ENCODE data around the gene PCCB.

DNA sequence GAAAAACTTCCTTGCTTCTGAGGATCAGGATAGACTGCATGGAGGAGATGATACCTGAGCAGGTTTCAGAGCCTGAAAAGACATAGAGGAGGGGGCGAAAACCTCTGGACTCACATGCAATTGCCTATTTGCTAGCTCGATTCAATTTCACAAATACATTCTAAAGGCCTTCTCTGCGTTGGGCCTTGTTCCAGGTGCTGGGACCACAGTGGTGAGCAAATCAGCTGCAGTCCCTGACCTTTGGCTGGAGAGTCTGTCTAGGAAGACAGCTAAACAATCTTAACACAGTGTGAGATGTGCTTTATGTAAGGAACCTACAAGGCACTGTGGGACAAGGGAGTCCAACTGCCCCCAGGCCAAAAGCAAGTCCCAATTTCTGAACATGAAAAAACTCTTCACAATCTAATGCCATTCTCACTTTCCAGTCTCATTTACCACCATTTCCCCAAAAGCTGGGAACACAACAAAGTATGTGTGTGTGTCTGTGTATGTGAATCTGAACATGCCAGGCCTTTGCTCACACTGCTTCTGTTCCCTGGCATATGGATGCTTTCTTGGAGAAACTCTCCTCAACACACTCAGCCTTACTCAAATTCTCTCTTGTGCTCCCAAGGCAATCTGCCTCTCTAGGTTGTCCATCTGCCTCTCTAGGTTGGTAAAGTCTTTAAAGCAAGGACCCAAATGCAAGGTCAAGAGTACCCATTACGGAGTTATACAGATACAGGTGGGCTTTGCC is 2.1 kb upstream of the PCCB start:
- TF ChIP-seq, protein P1, sequence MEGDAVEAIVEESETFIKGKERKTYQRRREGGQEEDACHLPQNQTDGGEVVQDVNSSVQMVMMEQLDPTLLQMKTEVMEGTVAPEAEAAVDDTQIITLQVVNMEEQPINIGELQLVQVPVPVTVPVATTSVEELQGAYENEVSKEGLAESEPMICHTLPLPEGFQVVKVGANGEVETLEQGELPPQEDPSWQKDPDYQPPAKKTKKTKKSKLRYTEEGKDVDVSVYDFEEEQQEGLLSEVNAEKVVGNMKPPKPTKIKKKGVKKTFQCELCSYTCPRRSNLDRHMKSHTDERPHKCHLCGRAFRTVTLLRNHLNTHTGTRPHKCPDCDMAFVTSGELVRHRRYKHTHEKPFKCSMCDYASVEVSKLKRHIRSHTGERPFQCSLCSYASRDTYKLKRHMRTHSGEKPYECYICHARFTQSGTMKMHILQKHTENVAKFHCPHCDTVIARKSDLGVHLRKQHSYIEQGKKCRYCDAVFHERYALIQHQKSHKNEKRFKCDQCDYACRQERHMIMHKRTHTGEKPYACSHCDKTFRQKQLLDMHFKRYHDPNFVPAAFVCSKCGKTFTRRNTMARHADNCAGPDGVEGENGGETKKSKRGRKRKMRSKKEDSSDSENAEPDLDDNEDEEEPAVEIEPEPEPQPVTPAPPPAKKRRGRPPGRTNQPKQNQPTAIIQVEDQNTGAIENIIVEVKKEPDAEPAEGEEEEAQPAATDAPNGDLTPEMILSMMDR (IDR thresholded peaks at IDR 0.05): no peak
- TF ChIP-seq POLR2A (IDR thresholded peaks at IDR 0.05): no peak
